Measurements from ENCODE around the gene PLGRKT. TPM values are rescaled to one million over a fixed set of nuclear protein-coding genes. Genes with fewer than 3 reads are reported as not detected.
A peak's percentile ranks its signal among the peaks of the same experiment; 100 is the strongest.

The PLGRKT gene
- total and polyA plus RNA-seq, 2 experiments from 2014 or later, result 13.1 to 31.5 TPM

- Histone ChIP-seq H3K36me3 (ENCODE audit: insufficient read depth) (no peaks in the 10 kb centered on the region), H4K20me1 (replicated peaks; ENCODE audit: insufficient read depth) (no peaks in the 10 kb centered on the region), H3F3A (replicated peaks; ENCODE audit: low read depth) (no peaks in the 10 kb centered on the region), H3K9me2 (ENCODE audit: insufficient read depth) (no peaks in the 10 kb centered on the region), H3K27ac (ENCODE audit: low read depth) (no peak overlapping the region), H2AFZ (no peak overlapping the region), H3K4me1 (ENCODE audit: insufficient read depth) (0 out of 2 replicates have a peak, but pooled peaks cover 4% of the 10 kb centered on the region), H3K4me2 (no peak overlapping the region), H3K4me3 (no peak overlapping the region), H3K27me3 (ENCODE audit: insufficient read depth) (no peaks in the 10 kb centered on the region), H3K79me2 (replicated peaks; ENCODE audit: insufficient read depth) (no peaks in the 10 kb centered on the region)
- no peaks in the 10 kb centered on the region for H3K36me3 Mint-ChIP-seq (ENCODE audit: low read depth)
- no peak overlapping the region for H3K27ac Mint-ChIP-seq
- no peak overlapping the region for H3K4me3 Mint-ChIP-seq
- peaks cover 2% of the 10 kb centered on the region; the same call in 1 of the 3 replicates for H3K4me1 Mint-ChIP-seq
- H3K9me3 Mint-ChIP-seq, result no peaks in the 10 kb centered on the region
- ATAC-seq (no peak), DNase-seq (ENCODE audit: low spot score) (no peak)
- TF ChIP-seq ZNF114 (CRISPR knock-in tag; IDR thresholded peaks at IDR 0.05) (no peak), NANOG (IDR thresholded peaks at IDR 0.05; ENCODE audit: borderline replicate concordance) (no peak), CREB1 (CRISPR knock-in tag; IDR thresholded peaks at IDR 0.05; ENCODE audit: low read depth) (no peak)
- peaks cover 3% of the 10 kb centered on the region for H3K27me3 Mint-ChIP-seq (ENCODE audit: insufficient read depth, low read depth, poor library complexity)
Measured at GRCh38 chr9:5448461-5449435, 11.0 kb upstream of the PLGRKT start.

DNA sequence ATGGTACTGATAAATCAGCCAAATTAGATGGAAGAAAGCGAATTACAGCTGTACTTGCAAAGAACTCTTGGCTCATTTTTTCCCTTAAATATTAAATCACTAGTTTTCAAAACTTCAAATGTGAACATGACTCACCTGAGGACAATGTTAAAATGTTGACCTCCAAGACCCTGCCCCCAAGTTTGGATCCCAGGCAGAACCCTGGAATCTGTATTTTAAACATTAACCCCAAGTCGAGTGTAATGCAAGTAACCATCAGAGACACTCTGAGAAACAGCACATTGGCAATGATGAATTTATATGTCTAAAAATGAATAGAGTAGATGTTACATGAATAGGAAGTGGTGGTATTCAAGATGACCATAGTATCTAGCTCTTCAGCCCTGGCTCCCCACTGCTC is 10.3 kb upstream of the PLGRKT start:
- no peak overlapping the region for H3K4me3 Mint-ChIP-seq
- H3K4me1 ChIP-seq (ENCODE audit: insufficient read depth), result 0 out of 2 replicates have a peak, but pooled peaks cover 4% of the 10 kb centered on the region
- H3F3A ChIP-seq (replicated peaks; ENCODE audit: low read depth), result no peaks in the 10 kb centered on the region
- TF ChIP-seq, protein P1, sequence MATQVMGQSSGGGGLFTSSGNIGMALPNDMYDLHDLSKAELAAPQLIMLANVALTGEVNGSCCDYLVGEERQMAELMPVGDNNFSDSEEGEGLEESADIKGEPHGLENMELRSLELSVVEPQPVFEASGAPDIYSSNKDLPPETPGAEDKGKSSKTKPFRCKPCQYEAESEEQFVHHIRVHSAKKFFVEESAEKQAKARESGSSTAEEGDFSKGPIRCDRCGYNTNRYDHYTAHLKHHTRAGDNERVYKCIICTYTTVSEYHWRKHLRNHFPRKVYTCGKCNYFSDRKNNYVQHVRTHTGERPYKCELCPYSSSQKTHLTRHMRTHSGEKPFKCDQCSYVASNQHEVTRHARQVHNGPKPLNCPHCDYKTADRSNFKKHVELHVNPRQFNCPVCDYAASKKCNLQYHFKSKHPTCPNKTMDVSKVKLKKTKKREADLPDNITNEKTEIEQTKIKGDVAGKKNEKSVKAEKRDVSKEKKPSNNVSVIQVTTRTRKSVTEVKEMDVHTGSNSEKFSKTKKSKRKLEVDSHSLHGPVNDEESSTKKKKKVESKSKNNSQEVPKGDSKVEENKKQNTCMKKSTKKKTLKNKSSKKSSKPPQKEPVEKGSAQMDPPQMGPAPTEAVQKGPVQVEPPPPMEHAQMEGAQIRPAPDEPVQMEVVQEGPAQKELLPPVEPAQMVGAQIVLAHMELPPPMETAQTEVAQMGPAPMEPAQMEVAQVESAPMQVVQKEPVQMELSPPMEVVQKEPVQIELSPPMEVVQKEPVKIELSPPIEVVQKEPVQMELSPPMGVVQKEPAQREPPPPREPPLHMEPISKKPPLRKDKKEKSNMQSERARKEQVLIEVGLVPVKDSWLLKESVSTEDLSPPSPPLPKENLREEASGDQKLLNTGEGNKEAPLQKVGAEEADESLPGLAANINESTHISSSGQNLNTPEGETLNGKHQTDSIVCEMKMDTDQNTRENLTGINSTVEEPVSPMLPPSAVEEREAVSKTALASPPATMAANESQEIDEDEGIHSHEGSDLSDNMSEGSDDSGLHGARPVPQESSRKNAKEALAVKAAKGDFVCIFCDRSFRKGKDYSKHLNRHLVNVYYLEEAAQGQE (IDR thresholded peaks at IDR 0.05; ENCODE audit: unreplicated experiment), result no peak
- no peak for TF ChIP-seq EZH2 (IDR thresholded peaks at IDR 0.05; ENCODE audit: low read depth, unreplicated experiment)
- TF ChIP-seq ZNF114 (CRISPR knock-in tag; IDR thresholded peaks at IDR 0.05), result no peak
- no peak for TF ChIP-seq ETS1 (IDR thresholded peaks at IDR 0.05)
- no peak overlapping the region for H3K4me3 ChIP-seq
- ATAC-seq, result no peak
- peaks cover 2% of the 10 kb centered on the region; the same call in 1 of the 3 replicates for H3K4me1 Mint-ChIP-seq
- no peaks in the 10 kb centered on the region for H3K27me3 ChIP-seq (ENCODE audit: insufficient read depth)
- H3K9me2 ChIP-seq (ENCODE audit: insufficient read depth), result no peaks in the 10 kb centered on the region
- no peaks in the 10 kb centered on the region for H3K36me3 ChIP-seq (ENCODE audit: insufficient read depth)
- DNase-seq (ENCODE audit: low spot score), result peak; percentile 16
- H3K36me3 Mint-ChIP-seq (ENCODE audit: low read depth), result no peaks in the 10 kb centered on the region
- H3K27ac ChIP-seq (ENCODE audit: low read depth), result no peak overlapping the region
- H2AFZ ChIP-seq, result no peak overlapping the region
- H3K27ac Mint-ChIP-seq, result no peak overlapping the region
- no peaks in the 10 kb centered on the region for H4K20me1 ChIP-seq (replicated peaks; ENCODE audit: insufficient read depth)
- no peak overlapping the region for H3K4me2 ChIP-seq
- peaks cover 3% of the 10 kb centered on the region for H3K27me3 Mint-ChIP-seq (ENCODE audit: insufficient read depth, low read depth, poor library complexity)
- no peaks in the 10 kb centered on the region for H3K79me2 ChIP-seq (replicated peaks; ENCODE audit: insufficient read depth)
- H3K9me3 Mint-ChIP-seq, result no peaks in the 10 kb centered on the region
